Hindlimb muscle (tissue), 1 donor: Measurements from ENCODE around the gene CNTN6. TPM values are rescaled to one million over a fixed set of nuclear protein-coding genes. Genes with fewer than 3 reads are reported as not detected.

ENCODE experiments used
- DNase-seq: peaks from one replicate; pipeline ENCODE4 v3.0.0-alpha.2; 2013
- polyA plus RNA-seq: library from polyadenylated mRNA; unstranded; fragments of 120-200 nt; gene quantifications from one replicate; pipeline ENCODE4 v1.2.1, GENCODE V29; 2013; ENCODE audit not compliant: insufficient read length

Gene CNTN6
- polyA plus RNA-seq, 1 donor = 0.59 TPM

GRCh38 chr3:1179146-1179545 is 86.3 kb downstream of the CNTN6 start:
- DNase-seq = no peak

GRCh38 chr3:1183320-1184048 is 90.7 kb downstream of the CNTN6 start:
- DNase-seq = peak; percentile 7

GRCh38 chr3:1190569-1190968 is 97.7 kb downstream of the CNTN6 start:
- no peak for DNase-seq

GRCh38 chr3:1191026-1191425 is 98.2 kb downstream of the CNTN6 start:
- DNase-seq = no peak

GRCh38 chr3:1195947-1196346 is 103.1 kb downstream of the CNTN6 start:
- no peak for DNase-seq

- no peak for DNase-seq
Observed at GRCh38 chr3:1197051-1197450, 104.2 kb downstream of the CNTN6 start.

GRCh38 chr3:1200371-1200770 is 107.5 kb downstream of the CNTN6 start:
- DNase-seq = no peak

GRCh38 chr3:1207904-1208303 is 115.1 kb downstream of the CNTN6 start:
- DNase-seq = no peak

- no peak for DNase-seq
Observed at GRCh38 chr3:1214933-1215332, 122.1 kb downstream of the CNTN6 start.

GRCh38 chr3:1216856-1217255 is 124.0 kb downstream of the CNTN6 start:
- no peak for DNase-seq

- DNase-seq = no peak
Observed at GRCh38 chr3:1227111-1227510, 134.3 kb downstream of the CNTN6 start.

GRCh38 chr3:1228289-1228688 is 135.5 kb downstream of the CNTN6 start:
- no peak for DNase-seq

GRCh38 chr3:1230920-1231319 is 138.1 kb downstream of the CNTN6 start:
- no peak for DNase-seq

GRCh38 chr3:1232276-1232675 is 139.5 kb downstream of the CNTN6 start:
- DNase-seq = no peak

- no peak for DNase-seq
Observed at GRCh38 chr3:1235526-1236120, 142.8 kb downstream of the CNTN6 start.

GRCh38 chr3:1251282-1252060 is 158.6 kb downstream of the CNTN6 start:
- DNase-seq = no peak

GRCh38 chr3:1252061-1252430 is 159.2 kb downstream of the CNTN6 start:
- no peak for DNase-seq

- DNase-seq = no peak
Observed at GRCh38 chr3:1262246-1262645, 169.4 kb downstream of the CNTN6 start.

- no peak for DNase-seq
Observed at GRCh38 chr3:1263121-1263520, 170.3 kb downstream of the CNTN6 start.

- no peak for DNase-seq
Observed at GRCh38 chr3:1269808-1270207, 177.0 kb downstream of the CNTN6 start.

GRCh38 chr3:1272546-1273265 is 179.9 kb downstream of the CNTN6 start:
- DNase-seq = no peak

GRCh38 chr3:1275495-1275894 is 182.7 kb downstream of the CNTN6 start:
- DNase-seq = no peak

GRCh38 chr3:1287815-1288214 is 195.0 kb downstream of the CNTN6 start:
- DNase-seq = peak; percentile 24
